GM12874 (cell line): Measurements from ENCODE around the gene SLC6A6.

ENCODE experiments used
- TF ChIP-seq, protein P1 (sequence below): IDR thresholded peaks from 2 replicates; pipeline ENCODE4 v1.5.1; 2011; ENCODE audit warnings: low read depth, mild to moderate bottlenecking, control low read depth, low read length, moderate library complexity; ENCODE audit not compliant: insufficient read depth

The SLC6A6 gene

DNA sequence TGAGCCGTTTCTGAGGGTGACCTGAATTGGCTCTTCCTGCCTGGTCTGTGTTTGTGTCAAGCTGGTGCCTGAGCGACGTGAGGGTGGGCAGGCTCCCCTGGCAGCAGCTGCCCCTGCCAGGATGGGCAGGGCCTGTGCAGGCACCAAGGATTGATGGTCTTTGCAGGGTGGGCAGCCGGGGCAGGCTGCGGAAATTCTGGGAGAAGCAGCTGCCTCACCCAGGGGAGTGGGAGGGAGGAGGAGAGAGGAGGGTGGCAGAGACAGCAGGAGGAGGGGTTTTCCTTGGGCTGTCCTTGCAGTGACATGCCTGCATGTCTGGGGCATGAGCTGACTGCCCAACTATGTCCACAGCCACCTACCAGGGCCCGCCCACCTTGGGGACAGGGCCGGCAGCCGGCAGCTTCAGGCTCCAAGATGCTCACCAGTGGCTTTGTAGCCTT, 27.9 kb upstream of the SLC6A6 start:
- TF ChIP-seq, protein P1, sequence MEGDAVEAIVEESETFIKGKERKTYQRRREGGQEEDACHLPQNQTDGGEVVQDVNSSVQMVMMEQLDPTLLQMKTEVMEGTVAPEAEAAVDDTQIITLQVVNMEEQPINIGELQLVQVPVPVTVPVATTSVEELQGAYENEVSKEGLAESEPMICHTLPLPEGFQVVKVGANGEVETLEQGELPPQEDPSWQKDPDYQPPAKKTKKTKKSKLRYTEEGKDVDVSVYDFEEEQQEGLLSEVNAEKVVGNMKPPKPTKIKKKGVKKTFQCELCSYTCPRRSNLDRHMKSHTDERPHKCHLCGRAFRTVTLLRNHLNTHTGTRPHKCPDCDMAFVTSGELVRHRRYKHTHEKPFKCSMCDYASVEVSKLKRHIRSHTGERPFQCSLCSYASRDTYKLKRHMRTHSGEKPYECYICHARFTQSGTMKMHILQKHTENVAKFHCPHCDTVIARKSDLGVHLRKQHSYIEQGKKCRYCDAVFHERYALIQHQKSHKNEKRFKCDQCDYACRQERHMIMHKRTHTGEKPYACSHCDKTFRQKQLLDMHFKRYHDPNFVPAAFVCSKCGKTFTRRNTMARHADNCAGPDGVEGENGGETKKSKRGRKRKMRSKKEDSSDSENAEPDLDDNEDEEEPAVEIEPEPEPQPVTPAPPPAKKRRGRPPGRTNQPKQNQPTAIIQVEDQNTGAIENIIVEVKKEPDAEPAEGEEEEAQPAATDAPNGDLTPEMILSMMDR, result no peak

DNA sequence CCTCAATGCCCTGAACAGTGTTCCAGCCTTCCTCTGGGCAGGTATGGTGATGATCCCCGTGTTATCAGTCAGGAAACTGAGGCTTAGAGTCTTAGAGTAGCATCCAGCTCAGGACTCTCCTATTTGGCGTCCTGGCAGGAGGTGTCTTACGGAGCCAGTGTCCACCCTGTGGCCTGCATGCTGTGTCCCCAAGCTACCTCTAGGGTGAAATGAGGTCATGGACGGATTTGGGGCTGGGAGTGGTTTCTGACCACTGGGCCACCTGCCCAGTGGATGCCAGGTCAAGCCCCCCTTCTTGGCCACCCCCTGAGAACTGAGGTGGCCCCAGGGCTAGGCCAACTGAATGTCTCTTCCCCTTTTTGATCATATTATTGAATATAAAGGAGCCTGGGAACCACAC, 27.2 kb upstream of the SLC6A6 start:
- TF ChIP-seq, protein P1, result no peak

- TF ChIP-seq, protein P1, result no peak
Observed at GRCh38 chr3:14376348-14377043, 25.9 kb upstream of the SLC6A6 start.

GRCh38 chr3:14377044-14377837, 25.2 kb upstream of the SLC6A6 start:
- TF ChIP-seq, protein P1, result no peak

GRCh38 chr3:14377838-14378169, 24.6 kb upstream of the SLC6A6 start:
- TF ChIP-seq, protein P1, result no peak

GRCh38 chr3:14378415-14378814, 24.0 kb upstream of the SLC6A6 start:
- TF ChIP-seq, protein P1, result no peak

GRCh38 chr3:14379843-14380242, 22.6 kb upstream of the SLC6A6 start:
- TF ChIP-seq, protein P1, result no peak
